HG03103 (cell line): Measurements from ENCODE around the gene OBSCN.
"Not testable (repeated sequence)": the region's sequence is repeated elsewhere in the genome, so short reads cannot be mapped to it uniquely, and the experiment has no call there.

Source experiments
- ATAC-seq: cut with Tn5 transposase; IDR thresholded peaks from one replicate; pipeline ENCODE4 v1.9.1; 2021; ENCODE audit warnings: low read depth; ENCODE audit not compliant: unreplicated experiment

The OBSCN gene

DNA sequence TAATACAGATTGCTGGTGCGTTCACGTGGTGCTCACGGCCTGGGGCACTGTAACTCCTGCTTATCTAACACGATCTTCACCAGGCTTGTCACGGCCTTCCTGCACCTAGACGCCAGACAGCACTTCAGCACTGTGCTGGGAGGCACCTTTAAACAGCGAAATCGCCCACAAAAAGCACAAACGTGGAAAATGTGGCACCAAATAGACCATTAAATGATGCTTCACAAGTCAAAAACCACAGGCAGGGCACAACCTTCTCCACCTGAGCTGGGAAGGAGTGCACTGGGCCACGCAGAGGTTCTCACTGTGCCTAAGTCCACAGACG lies 22.2 kb upstream of the OBSCN start:
- no peak for ATAC-seq

DNA sequence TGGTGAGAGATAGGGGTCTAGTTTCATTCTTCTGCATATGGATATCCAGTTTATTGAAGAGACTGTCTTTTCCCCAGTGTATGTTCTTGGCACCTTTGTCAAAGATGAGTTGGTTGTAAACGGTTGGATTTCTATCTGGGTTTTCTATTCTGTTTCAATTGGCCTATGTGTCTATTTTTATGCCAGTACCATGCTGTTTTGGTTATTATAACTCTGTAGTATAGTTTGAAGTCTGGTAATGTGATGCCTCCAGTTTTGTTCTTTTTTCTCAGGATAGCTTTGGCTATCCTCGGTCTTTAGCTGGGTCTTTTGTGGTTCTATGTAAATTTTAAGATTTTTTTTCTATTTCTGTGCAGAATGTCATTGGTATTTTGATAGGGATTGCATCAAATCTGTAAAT lies 19.6 kb upstream of the OBSCN start:
- ATAC-seq: not testable (repeated sequence)

DNA sequence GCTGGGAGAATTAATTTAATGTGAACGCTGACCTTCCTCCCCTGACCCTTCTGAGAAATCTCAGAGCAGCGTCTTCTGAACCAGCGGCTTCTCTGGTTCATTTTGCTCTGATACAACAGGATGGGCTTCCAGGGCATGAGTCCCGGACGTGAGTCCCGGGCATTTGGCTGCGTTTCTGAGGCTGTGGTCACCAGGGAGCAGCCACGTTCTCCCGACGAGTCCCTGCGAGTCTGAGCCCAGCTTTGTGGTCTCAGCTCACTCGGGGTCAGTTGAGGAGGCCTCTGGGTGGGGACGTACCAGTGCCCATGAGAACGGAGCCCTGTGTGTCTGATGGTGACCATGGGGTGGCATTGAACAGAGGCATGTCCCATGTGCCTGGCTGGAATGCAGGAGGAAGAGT lies 17.7 kb upstream of the OBSCN start:
- ATAC-seq: no peak

DNA sequence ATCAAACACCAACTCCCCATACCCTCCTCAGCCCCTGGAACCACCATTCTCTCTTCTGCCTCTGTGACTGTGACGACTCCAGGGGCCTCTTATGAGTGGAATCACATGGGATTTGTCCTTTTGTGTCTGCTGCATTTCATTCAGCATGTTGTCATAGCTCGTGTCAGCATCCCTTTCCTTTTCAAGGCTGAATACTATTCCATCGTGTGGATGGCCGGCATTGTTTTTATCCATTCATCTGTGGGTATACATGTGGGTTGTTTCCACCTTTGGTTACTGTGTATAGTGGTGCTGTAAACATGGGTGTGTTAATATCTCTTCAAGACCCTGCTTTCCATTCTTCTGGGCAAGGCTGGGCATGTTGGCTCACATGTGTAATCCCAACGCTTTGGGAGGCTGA lies 17.1 kb upstream of the OBSCN start:
- ATAC-seq: no peak

DNA sequence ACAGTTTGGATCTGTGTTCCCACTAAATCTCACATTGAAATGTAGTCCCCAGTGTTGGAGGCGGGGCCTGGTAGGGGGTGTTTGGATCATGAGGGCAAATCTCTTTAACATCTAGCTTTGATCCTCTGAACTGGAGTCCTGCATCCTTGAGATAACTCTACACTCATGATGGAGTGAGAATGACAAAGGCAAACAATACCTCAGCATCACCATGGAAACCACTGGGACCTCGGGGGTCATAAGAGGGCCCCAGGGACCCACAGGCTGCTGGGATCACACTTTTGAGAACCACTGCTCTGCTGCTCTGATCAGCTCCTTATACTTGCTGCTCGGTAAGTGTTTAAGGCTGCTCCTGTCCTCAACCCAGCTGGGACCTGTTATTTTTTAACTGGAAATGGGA lies 13.4 kb upstream of the OBSCN start:
- ATAC-seq: no peak

DNA sequence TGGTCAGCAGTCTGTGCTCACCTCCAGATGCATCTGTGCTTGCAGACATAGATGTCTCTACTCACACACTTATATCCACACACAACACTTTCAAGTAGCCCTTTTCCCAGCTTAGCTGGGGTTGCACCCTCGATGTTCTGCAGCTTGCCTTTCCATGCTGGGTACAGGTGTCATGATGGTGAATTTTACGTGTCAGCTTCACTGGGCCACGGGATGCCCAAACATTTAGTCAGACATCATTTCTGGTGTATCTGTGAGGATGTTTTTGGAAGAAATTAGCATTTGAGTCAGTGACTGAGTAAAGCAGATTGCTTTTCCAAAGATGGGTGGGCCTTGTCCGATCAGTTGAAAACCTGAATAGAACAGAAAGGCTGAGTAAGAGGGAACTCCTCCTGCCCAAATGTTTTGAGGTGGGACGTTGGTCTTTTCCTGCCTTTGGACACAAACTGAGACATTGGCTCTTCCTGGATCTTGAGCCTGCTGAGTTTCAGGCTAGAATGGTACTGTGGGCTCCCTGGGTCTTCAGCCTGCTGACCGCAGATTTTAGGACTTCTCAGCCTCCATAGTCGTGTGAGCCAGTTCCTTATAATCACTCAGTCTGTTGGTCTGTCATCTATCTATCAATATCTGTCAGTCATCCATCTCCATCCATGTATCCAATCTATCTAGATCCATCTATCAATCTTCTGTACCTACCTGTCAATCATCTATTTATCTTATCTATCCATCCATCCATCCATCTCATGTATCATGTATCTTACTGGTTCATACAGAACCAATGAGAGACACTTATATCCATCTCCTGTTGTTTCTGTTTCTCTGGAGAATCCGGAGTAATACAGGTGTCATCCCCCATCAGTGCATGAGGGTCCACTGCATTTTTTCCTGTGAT lies 12.7 kb upstream of the OBSCN start:
- ATAC-seq: no peak

DNA sequence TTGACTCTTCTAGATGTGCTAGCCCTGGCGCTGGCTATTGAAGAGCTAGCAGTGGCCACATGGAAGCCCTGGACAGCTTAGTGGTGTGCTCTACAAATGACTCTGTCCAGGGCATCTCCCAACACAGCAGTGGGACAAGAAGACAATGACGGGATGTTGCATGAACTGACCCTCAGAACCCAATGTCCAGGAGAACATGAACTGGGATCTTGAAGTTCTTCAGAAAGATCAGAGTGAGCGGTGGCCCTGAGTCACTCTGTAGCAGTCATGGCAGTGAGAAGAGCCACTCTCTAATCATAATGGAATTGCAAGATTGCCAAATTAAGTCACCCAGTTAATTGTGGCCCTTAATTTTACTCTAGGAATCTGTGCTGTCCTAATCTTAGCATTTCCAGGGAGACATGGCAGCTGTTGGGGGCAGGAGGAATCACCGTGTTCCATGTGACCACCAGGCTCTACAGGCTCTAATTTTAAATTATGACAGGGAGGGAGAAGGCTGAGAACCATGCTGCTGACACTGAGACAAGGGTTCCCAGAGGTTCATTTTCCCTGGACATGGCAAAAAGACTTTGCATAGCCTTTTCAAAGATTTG lies 10.2 kb upstream of the OBSCN start:
- no peak for ATAC-seq

DNA sequence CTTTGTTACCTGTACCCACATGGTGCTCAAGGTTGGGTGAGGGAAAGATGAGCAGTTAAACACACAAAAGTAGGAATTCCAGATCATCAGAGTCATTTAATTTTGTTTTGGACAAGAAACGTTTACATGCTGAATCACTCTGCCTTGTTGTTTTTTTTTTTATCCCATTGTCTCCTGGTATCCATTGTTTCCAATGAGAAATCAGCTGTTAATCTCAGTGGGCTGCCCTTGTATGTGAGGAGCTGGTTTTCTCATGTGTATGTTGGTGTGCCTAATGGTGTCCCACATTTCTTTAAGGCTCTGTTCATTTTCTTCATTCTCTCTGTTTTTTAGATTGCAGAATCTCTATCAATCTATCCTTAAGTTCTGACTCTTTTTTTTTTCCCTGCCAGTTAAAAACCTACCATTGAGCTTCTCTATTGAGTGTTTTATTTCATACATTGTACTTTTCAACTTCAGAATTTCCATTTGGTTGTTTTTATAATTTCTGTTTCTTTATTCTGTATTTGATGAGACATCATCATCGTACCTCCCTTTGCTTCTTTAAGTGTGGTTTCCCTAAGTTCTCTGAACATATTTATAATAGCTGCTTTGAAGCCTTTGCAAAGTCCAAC lies 8.8 kb upstream of the OBSCN start:
- no peak for ATAC-seq

DNA sequence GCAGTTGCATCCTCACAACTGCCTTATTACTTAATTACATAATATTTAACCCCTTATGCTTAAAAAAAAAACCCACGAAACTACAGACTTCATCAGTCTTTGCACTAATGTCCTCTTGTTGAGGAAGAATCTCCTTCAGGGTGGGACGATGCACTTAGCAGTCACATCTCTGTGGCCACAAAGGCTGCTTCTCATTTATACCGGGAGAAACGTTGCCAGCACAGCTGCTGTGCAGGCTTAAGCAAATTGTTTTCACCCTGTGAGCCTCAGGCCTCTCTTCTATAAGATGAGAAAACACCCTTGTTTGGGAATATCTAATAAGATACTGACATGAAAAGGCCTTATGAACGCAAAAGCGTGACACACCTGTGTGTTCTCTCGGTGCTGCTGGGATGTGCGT lies 2.9 kb upstream of the OBSCN start:
- no peak for ATAC-seq

DNA sequence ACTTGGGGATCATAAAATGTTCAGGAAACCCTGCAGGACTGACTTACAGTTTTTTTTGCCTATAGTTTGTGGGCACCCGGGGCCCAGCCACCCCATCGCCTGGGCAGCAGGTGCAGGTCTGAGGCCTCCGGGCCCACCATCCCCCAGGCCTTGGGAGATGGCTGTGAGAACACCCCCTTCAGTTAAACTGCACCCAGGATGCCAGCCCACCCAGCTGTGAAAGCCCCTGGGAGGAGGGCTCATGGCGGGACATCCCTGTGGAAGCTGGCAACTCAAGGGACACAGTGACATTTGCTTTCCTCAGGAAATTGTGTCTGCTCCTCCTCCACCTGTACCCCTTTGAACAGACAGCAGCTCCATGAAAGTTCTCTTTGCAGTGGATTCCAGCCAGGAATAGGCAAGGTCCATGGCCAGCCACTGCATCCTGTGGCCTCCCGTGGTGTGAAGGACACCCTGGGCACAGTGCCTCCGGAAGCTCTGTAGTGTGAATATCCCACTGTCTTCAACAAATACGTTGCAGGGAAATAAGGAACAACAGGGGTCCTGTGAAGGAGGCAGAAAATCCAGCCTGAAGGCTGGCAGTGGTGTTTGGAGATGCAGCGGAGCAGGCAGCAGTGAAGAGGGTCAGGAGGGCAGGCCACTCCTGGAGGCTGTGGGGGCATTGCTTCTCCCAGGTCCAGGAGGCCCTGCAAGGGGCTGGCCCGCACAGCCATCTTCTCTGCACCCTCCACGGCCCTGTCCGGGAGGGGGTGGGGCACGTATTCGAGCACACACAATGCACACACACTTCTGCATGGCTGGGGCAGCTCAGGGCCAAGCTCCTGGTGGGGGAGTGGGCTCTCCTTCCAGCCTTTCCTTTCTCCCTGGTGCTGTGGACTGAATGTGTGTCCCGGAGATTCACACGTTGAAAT lies 2.1 kb upstream of the OBSCN start:
- ATAC-seq: no peak

DNA sequence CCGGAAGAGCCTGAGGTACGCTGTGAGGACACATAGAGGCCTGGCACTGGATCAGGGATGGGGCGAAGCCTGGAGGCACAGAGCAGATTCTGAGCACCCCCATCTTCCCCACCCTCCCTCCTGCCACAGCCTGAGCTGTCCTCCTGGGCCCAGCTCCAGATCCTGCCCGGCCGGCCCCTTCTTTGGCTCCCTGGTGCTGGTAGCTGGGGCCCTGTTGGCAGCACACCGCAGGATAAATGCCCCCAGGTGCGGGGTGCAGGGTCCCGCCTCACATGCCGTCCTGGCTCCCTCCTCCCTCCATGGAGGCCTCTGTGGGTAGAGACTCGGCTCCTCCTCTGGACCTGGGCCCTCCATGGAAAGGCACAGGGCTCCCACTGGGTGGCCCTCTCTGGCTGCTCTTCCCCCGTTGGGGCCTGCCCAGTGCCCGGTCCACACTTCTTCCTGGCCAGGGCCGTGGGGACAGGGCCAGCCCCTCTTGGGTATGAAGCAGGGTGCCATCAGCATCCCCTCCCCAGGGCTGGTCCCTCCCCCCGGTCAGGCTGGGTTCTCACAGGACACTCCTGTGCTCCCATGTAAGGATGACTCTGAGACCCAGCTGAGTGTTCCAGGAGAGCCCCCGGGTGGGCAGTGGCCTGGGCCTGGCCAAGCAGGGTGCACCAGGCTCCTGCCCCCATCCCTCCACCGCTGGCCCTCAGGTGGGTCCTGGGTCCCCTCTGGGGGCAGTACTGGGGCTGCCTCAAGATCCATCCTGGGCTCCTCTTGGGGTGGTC lies 1.1 kb upstream of the OBSCN start:
- ATAC-seq: no peak

DNA sequence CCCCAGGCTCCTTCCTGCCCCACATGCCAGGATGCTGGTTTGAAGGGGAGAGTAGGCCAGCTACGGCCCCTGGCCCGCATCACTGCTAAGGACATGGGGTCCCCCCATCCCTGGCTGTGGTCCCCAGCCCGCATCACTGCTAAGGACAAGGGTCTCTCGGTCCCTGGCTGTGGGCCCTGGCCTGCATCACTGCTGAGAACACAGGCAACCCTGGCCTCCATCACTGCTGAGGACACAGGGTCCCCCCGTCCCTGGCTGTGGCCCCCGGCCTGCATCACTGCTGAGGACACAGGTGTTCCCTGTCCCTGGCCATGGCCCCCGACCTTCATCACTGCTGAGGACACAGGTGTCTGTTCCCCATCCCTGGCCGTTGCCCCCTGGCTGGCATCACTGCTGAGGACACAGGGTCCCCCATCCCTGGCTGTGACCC lies 448 bp upstream of the OBSCN start:
- ATAC-seq: no peak

DNA sequence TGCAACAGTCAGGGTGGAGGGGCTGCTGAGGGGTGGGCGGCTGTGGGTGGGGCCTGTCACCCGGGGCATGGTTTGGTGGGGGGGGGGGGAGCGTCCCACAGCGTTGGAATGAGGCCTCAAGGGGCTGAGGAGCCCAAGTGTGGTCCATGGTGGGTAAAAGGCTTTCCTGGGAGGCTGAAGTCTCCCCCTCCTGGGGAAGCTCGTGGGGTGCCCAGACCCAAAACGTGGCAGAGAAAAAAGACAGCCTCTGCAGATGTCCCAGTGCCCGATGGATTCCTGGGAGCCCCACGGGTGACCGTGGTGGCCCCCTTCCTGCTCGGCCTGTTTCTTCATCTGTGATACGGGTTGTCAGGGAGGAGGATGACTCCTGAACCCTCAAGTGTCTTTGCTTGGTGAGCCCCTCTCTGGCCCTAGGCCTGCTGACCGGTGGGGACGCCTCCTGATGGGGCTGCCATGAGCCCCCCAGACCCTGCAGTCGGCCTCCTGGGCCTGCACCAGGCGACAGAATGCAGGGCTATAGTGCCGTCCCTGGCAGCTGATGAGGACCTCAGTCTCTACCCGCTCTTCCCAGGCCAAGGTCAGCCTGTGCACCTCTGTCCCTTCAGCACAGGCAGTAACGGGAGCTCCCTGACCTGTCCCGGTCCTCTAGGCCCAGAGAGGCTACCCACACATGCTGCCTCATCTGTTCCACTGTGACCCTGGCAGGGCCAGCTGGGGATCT lies 1.1 kb downstream of the OBSCN start:
- ATAC-seq: no peak

DNA sequence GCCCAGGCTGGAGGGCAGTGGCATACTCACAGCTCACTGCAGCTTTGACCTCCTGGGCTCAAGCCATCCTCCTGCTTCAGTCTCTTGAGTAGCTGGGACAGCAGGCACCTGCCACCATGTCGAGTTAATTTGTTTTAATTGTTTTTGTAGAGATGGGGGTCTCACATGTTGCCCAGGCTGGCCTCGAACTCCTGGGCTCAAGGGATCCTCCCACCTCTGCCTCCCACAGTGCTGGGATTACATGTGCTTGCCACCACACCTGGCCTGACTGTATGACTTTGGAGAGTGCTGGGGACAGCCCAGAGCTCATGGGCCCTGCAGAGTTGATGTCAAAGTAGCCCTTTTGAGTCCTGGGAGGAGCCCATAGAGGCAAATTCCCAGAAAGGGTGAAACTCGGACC lies 1.8 kb downstream of the OBSCN start:
- no peak for ATAC-seq

DNA sequence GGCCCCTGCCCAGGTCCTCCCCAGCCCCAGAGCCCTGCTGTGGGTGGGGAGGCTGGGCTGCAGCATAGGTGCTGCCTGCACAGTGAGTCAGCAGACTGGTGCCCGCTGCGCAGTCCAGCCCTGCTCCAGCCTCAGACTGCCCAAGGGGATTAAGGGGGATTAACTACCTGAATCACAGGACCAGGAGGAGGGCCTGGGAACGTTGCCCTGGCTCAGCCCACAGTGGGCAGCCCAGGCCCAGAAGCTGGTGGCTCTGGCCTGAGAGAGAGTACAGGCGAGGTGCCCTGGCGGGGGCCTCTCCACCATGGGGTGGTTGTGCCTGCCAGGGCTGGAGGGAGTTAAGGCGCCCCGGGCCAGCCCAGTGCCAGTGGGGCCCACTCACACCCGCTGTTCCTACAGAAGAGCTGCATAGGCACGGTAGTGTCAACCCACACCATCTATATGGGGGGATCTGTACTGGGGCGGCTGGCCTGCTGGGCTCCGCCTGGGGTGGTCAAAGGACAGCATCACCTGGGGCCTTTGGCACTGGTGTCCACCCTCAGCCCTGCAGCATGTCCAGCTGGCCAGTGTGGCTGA lies 2.3 kb downstream of the OBSCN start:
- no peak for ATAC-seq

DNA sequence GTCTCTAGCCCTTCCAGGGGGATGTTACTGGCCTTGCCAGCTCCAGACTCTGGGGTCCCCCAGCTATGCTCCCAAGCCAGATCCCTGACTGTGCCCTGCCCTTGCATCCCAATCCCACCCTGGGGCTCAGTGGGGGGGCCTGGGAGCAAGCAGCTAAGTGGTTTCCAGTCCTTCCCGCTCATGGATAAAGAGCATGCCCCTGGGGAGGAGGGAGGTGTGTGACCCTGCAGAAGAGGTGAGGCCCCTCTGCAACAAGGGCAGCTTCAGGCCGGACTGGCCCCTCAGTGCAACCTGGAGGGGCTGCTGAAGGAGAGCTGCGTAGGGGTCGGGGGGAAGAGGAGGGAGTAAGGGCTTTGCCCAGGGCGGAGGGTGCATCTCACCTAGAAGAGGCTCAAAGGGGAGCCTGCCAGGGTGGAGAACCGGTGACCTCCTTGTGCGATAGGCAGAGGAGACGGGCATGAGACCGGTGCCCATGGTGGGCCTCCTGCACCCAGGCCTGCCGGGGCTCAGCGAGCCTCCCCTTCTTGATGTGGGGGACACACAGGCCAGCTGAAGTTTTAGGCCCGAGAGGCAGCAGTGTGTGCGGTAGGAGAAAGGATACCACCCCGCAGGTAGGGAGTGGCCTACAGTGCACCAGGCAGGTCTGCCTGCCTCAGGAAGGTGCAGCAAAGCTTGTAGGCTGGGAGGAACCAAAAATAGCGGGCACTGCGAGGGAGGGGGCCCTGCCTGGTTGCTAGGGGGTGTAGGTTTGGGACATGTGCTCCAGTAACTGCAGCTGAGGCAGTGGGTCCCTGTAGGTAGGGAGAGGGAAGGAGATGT lies 3.1 kb downstream of the OBSCN start:
- ATAC-seq: no peak

DNA sequence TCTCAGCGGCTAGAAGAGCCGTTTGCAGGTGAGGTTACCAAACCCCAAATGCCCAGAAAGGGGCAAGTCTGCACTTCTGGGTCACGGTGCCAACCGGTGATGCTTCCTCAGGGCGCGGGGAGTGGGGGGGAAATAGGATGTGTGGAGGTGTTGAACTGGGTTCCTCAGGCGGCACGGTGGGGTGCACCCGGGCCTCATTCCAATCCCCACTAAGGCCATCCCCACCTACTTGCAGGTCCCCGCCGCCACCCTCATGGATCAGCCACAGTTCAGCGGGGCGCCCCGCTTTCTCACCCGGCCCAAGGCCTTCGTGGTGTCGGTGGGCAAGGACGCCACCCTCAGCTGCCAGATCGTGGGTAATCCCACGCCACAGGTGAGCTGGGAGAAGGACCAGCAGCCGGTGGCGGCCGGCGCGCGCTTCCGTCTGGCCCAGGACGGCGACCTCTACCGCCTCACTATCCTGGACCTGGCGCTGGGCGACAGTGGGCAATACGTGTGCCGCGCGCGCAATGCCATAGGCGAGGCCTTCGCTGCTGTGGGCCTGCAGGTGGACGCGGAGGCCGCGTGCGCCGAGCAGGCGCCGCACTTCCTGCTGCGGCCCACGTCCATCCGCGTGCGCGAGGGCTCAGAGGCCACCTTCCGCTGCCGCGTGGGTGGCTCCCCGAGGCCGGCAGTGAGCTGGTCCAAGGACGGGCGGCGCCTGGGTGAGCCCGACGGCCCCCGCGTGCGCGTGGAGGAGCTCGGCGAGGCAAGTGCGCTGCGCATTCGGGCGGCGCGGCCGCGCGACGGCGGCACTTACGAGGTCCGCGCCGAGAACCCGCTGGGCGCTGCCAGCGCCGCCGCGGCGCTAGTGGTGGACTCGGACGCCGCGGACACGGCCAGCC lies 3.9 kb downstream of the OBSCN start:
- no peak for ATAC-seq
